BE2C (cell line): Measurements from ENCODE around the gene ADAMTSL2. TPM values are rescaled to one million over a fixed set of nuclear protein-coding genes. Genes with fewer than 3 reads are reported as not detected.

ENCODE experiments used
- DNase-seq: peaks from one replicate; pipeline ENCODE4 v3.0.0-alpha.2; 2020
- H3K27me3 ChIP-seq: fragments of 250-450 bp; sonication (Bioruptor Pico); 2 replicates; pipeline ENCODE4 v1.5.1; 2020; ENCODE audit warnings: mild to moderate bottlenecking
- H3K36me3 ChIP-seq: fragments of 250-450 bp; sonication (Bioruptor Pico); 2 replicates; pipeline ENCODE4 v1.5.1; 2020; ENCODE audit warnings: mild to moderate bottlenecking
- H3K4me1 ChIP-seq: fragments of 250-450 bp; sonication (Bioruptor Pico); 2 replicates; pipeline ENCODE4 v1.5.1; 2020
- H3K4me3 ChIP-seq: 2 replicates; pipeline ENCODE4 v1.5.1; 2011; ENCODE audit warnings: low read depth, low read length
- H3K9me3 ChIP-seq: fragments of 250-450 bp; sonication (Bioruptor Pico); 2 replicates; pipeline ENCODE4 v1.5.1; 2020
- CTCF ChIP-seq: IDR thresholded peaks from 2 replicates; pipeline ENCODE4 v1.5.1; 2012; ENCODE audit warnings: mild to moderate bottlenecking, low read depth, low read length
- polyA plus RNA-seq: library from polyadenylated mRNA; unstranded; fragments of >200 nt; gene quantifications from one replicate; pipeline ENCODE4 v1.2.1, GENCODE V29; 2012; ENCODE audit warnings: low read depth, missing spikeins; ENCODE audit not compliant: insufficient read length, insufficient read depth

The ADAMTSL2 gene
- polyA plus RNA-seq: 26.1 TPM

- H3K36me3 ChIP-seq: no peaks in the 10 kb centered on the region
- H3K4me3 ChIP-seq: peak within 1 kb of the TSS; percentile 58
- no peaks in the 10 kb centered on the region for H3K9me3 ChIP-seq
- peak; percentile 94 for DNase-seq
- TF ChIP-seq CTCF: no peak
- peaks cover 31% of the 10 kb centered on the region for H3K4me1 ChIP-seq
- no peaks in the 10 kb centered on the region for H3K27me3 ChIP-seq
Observed at GRCh38 chr9:133534346-133535291, at the start of gene ADAMTSL2. ADAMTSL2 (plus strand) TSS chr9:133534704; CDS start chr9:133536713, 2,009 bp downstream.

DNA sequence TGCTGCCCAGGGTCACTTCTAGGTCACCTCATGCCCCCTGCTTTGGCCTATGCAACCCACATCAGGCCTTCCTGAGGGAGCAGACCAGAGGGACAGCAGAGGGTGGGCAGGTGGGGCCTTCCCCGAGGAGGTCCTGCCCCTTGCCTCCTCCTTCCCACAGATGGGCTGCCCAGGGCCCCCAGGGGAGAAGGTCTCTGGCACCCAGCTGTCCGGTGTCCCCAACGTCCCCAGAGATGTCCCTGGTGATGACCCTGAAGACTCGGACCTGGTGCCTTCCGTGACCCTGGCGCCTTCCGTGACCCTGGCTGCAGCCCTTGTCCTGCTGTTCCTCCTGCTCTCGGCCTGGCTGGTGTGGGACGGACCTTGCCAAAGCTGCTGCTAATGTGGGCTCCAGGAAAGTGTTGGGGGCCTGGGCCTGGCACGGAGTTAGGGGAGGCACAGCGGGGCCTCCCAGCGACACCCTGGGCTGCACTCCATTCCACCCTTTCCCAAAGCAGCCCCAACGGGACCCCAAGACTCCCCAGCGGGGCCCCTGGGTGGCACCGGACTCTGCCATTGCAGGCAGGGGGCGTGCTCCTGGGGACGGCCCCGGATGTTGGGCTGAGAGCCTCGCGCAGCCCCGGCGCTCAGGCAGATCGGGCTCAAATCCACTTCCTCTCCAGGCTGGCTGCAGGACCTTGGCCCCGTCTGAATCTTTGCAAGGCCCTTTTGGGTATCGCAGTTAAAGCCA is 48.8 kb upstream of the ADAMTSL2 start:
- Histone ChIP-seq H3K4me3 (no peak overlapping the region), H3K4me1 (peaks cover 18% of the 10 kb centered on the region), H3K27me3 (no peaks in the 10 kb centered on the region), H3K9me3 (no peaks in the 10 kb centered on the region), H3K36me3 (no peaks in the 10 kb centered on the region)
- TF ChIP-seq CTCF: no peak
- DNase-seq: peak; percentile 20

DNA sequence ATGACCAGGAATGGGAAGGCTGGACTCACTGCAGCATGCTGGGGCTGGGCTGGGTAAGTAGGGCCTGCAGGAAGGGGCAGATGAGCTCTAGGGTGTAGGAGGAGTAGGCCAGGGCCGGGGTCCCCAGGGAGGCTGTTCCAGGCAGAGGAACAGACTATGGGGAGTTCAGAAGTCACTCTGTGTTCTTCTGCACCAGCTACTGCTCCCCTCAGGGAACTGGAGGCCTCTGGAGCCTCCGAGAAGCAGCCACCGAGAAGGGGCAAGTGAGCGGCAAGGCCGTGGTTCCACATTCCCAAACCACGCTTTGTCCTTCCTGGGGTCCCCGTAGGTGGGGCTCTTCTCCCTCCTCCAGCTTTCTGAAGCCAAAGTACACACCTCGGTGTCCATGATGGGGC is 47.2 kb upstream of the ADAMTSL2 start:
- H3K36me3 ChIP-seq: no peaks in the 10 kb centered on the region
- H3K27me3 ChIP-seq: no peaks in the 10 kb centered on the region
- peaks cover 22% of the 10 kb centered on the region for H3K4me1 ChIP-seq
- no peaks in the 10 kb centered on the region for H3K9me3 ChIP-seq
- TF ChIP-seq CTCF: no peak
- no peak overlapping the region for H3K4me3 ChIP-seq
- DNase-seq: no peak

GRCh38 chr9:133488686-133489252 is 45.7 kb upstream of the ADAMTSL2 start:
- Histone ChIP-seq H3K27me3 (no peaks in the 10 kb centered on the region), H3K4me1 (peaks cover 31% of the 10 kb centered on the region), H3K36me3 (no peaks in the 10 kb centered on the region), H3K9me3 (no peaks in the 10 kb centered on the region), H3K4me3 (no peak overlapping the region)
- DNase-seq: no peak
- no peak for TF ChIP-seq CTCF

- Histone ChIP-seq H3K9me3 (no peaks in the 10 kb centered on the region), H3K4me1 (peaks cover 28% of the 10 kb centered on the region), H3K27me3 (no peaks in the 10 kb centered on the region), H3K4me3 (no peak overlapping the region), H3K36me3 (no peaks in the 10 kb centered on the region)
- TF ChIP-seq CTCF: no peak
- DNase-seq: no peak
Observed at GRCh38 chr9:133489253-133490190, 45.0 kb upstream of the ADAMTSL2 start.
